Loucy (cell line): ENCODE results near the gene MPC1.

ENCODE experiments used
- EZH2phosphoT487 ChIP-seq: fragments of 200-600 bp; IDR thresholded peaks from 2 replicates; pipeline ENCODE4 v1.6.1; 2018; ENCODE audit warnings: antibody characterized with exemption, mild to moderate bottlenecking, moderate library complexity, borderline replicate concordance
- TF ChIP-seq, protein P1 (sequence below): fragments of 200-600 bp; sonication (generic); conservative IDR thresholded peaks from 2 replicates; pipeline ENCODE4 v1.5.1; 2014; ENCODE audit warnings: mild to moderate bottlenecking, antibody characterized with exemption, low read length

DNA sequence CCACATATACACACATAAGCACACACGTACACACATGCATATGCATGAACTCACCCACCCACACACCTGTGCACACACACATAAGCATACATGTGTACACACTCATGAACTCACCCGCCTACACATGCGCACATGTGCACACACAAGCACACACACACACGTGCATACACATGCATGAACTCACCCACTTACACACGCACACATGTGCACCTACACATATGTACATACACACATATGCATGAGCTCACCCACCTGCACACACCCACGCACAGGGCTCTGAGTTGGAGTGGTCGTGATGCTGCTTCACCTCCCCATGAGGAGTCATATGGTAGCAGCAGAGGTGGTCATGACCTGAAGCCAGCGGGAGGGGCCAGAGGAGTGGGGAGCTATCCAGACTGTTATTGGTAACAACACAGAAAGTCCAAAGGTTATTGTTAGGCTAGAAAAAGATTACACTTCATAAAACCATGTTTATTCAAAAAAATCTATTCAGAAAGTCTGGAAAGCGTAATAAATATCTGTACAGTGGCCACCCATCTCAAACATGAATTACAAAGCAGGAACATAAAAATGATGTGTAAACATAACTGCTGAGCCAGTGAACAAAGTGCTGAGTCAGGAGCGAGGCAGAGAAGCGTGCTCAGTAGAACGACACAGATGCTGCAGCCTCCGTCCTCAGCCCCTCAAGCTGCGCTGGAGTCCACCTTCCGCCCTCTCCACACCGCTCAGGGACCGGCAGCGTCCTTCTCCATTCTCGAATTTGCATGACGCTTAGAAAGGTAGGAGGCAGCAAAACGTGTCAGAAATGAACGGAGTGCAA, 26.4 kb upstream of the MPC1 start:
- TF ChIP-seq, protein P1, sequence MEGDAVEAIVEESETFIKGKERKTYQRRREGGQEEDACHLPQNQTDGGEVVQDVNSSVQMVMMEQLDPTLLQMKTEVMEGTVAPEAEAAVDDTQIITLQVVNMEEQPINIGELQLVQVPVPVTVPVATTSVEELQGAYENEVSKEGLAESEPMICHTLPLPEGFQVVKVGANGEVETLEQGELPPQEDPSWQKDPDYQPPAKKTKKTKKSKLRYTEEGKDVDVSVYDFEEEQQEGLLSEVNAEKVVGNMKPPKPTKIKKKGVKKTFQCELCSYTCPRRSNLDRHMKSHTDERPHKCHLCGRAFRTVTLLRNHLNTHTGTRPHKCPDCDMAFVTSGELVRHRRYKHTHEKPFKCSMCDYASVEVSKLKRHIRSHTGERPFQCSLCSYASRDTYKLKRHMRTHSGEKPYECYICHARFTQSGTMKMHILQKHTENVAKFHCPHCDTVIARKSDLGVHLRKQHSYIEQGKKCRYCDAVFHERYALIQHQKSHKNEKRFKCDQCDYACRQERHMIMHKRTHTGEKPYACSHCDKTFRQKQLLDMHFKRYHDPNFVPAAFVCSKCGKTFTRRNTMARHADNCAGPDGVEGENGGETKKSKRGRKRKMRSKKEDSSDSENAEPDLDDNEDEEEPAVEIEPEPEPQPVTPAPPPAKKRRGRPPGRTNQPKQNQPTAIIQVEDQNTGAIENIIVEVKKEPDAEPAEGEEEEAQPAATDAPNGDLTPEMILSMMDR, result no peak
- TF ChIP-seq EZH2phosphoT487, result no peak
